ENCODE measurements around the gene UNC5CL. TPM values are rescaled to one million over a fixed set of nuclear protein-coding genes. Genes with fewer than 3 reads are reported as not detected.

Gene UNC5CL
- total RNA-seq, 2 donors from 2014 or later = 4.1 to 4.2 TPM

DNA sequence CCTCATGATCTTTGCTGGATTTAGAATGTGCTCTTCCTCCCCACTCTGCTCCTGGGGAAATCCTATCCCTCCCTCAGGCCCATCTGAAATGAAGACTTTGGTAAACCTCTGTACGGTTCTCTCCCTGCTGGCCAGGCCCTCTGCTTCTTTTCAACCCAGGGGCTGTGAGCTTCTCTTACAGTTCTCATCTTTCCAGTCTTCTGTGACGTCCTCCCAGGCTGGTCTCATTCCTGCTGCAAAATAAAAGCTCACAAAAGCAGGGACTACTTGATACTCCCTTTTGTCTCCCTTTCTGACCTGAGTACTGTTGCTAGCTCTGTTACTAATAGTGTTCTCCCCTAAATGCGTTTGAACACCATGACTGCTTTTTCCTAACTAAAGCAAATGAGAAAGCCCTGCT, 46.3 kb downstream of the UNC5CL start:
- Histone ChIP-seq H3K4me3 (no peak overlapping the region), H3K9me3 (no peaks in the 10 kb centered on the region), H3K27ac (no peak overlapping the region), H3K36me3 (no peaks in the 10 kb centered on the region), H3K27me3 (no peaks in the 10 kb centered on the region), H3K4me1 (peaks cover 14% of the 10 kb centered on the region), H3K9ac (ENCODE audit: low read depth in 2 of 2, low read length in 2 of 2) (no peak overlapping the region)
- TF ChIP-seq, protein P1, sequence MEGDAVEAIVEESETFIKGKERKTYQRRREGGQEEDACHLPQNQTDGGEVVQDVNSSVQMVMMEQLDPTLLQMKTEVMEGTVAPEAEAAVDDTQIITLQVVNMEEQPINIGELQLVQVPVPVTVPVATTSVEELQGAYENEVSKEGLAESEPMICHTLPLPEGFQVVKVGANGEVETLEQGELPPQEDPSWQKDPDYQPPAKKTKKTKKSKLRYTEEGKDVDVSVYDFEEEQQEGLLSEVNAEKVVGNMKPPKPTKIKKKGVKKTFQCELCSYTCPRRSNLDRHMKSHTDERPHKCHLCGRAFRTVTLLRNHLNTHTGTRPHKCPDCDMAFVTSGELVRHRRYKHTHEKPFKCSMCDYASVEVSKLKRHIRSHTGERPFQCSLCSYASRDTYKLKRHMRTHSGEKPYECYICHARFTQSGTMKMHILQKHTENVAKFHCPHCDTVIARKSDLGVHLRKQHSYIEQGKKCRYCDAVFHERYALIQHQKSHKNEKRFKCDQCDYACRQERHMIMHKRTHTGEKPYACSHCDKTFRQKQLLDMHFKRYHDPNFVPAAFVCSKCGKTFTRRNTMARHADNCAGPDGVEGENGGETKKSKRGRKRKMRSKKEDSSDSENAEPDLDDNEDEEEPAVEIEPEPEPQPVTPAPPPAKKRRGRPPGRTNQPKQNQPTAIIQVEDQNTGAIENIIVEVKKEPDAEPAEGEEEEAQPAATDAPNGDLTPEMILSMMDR (IDR thresholded peaks at IDR 0.05) = no peak
- intact Hi-C loops (cut with DNase I) = no loop called here
- DNase-seq = no peak

DNA sequence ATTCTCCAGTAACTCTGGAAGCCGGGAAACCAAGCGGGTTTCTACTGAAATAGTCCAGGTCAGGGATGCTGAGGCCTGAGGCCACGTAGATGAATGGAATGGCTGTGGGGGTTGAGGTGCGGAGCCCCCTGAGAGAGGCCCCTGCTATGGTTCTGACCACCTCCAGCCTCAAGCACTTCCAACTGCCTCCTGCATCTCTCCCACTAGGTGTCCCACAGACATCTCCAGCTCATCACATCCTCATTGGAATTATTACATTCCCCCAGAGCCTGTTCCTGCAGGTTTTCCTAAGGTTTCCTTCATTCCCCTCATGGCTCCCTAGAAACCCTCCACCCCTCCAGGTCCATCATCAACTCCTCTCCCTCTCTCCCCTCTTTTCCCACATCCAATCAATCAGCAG, 48.7 kb downstream of the UNC5CL start:
- TF ChIP-seq, protein P1 (IDR thresholded peaks at IDR 0.05) = no peak
- no peaks in the 10 kb centered on the region for H3K36me3 ChIP-seq
- H3K9me3 ChIP-seq = no peaks in the 10 kb centered on the region
- no peak overlapping the region for H3K27ac ChIP-seq
- no peak overlapping the region for H3K4me3 ChIP-seq
- no peaks in the 10 kb centered on the region for H3K27me3 ChIP-seq
- no peaks in the 10 kb centered on the region for H3K4me1 ChIP-seq
- no peak overlapping the region for H3K9ac ChIP-seq (ENCODE audit: low read depth in 2 of 2, low read length in 2 of 2)
- no peak for DNase-seq
- intact Hi-C loops (cut with DNase I) = no loop called here

DNA sequence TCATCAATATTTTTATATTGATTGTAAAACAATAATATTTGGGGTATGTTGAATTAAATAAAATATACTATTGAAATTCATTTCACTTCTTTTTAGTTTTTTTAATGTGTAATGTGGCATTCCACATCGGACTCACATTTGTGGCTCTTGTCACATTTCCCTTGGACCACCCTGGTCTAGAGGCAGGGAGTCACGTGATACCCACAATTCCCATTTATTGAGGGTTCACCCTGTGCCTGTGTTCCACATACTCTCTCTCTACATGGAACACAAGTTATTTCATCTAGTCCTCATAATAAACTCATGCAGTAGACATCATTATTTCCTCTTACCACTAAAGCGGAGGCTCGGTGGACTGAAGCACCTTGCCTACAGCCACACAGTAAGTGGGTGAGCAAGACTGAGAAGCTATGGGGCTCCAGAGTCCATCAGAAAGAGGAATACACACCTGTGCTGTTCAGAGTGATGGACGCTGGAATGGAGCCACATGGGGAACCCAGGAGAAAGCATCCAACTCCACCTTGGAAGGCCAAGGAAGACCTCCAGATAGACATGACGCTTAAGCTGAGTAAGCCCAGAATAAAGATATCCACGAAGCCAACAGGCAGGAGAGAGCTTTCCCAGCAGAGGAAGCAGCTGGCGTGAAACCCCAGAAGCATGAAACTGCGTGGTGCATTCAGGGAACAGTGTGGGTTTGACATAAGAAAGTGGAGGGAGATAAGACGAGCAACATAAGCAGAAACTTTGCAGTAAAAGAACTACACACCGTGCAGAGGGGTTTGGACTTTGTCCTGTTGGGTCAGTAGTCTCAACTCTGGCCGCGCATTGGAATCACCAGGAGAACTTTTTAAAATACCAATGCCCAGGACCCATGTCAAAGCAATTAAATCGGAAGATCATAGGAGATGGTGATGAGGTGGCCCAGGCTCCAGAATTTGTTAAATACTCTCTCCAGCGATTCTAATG, 49.5 kb downstream of the UNC5CL start:
- TF ChIP-seq, protein P1 (IDR thresholded peaks at IDR 0.05) = no peak

DNA sequence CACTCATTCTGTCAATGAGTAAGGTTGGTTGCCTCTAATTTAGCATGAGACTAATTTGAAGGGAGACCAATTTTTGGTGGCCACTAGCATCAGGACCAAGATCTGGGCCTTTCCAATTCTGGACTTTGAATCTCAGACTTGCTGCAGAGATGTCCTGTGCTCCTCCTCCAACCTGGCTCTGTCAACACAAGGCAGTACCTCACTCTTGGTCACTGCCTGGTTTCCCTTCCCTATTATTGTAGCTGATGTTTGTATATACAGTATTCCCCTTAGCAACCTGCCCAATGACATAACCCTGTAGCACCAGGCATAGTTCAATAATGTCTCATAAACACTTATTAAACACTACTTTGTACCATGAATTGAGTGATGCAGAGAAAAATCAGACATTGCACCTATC, 50.4 kb downstream of the UNC5CL start:
- no peak for DNase-seq
- Histone ChIP-seq H3K27me3 (no peaks in the 10 kb centered on the region), H3K4me3 (no peak overlapping the region), H3K36me3 (no peaks in the 10 kb centered on the region), H3K27ac (no peak overlapping the region), H3K9me3 (no peaks in the 10 kb centered on the region), H3K9ac (ENCODE audit: low read depth in 2 of 2, low read length in 2 of 2) (no peak overlapping the region), H3K4me1 (no peaks in the 10 kb centered on the region)
- intact Hi-C loops (cut with DNase I) = no loop called here
- TF ChIP-seq, protein P1 (IDR thresholded peaks at IDR 0.05) = no peak

More for the DNA sequence above, 49.5 kb downstream of the UNC5CL start:
- Histone ChIP-seq H3K27ac (no peak overlapping the region), H3K9ac (ENCODE audit: low read depth in 2 of 2, low read length in 2 of 2) (no peak overlapping the region), H3K4me3 (no peak overlapping the region), H3K36me3 (no peaks in the 10 kb centered on the region), H3K4me1 (no peaks in the 10 kb centered on the region), H3K27me3 (no peaks in the 10 kb centered on the region), H3K9me3 (no peaks in the 10 kb centered on the region)
- intact Hi-C loops (cut with DNase I) = no loop called here
- no peak for DNase-seq

DNA sequence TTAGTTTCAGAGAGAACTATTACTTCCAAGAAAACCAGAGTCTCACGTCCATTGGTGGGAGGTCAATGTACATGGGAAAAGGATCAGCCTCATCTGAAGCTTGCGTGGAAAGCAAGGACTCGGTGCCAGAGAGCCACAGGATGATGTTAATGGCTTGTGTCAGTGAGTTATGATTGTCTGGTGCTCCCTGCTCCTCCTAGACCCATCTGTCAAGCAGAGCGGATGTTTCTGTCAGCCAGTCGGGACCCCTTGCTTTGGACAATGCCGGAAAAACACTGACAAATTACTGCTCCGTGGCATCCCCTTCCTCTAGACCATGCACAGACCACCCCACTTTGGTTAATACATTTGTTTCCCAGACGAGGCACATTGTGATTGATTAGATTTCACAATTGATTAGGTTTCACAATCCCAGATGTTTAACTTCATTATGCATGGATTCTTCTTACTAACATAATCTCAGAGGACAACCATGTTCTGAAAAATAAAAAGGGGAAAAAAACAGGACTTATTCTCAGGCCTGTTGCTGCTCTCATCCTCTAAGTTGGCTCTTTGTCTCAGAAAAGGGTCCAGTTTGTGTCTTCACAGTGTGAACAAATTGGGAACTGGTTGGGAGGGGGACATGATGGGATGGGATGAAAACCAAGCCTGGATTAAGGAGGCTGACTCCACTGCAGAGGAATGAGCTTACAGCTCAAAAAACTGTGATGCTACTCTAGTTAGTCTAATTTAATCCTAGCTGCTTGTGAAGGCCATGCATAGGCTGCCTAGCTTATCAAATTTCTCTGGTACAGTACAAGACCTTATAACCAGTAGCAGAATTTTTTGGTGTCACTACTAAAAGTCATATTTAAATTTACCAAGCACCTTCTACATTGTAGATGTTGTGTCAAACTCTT, 51.9 kb downstream of the UNC5CL start:
- intact Hi-C loops (cut with DNase I) = no loop called here
- H3K9ac ChIP-seq (ENCODE audit: low read depth in 2 of 2, low read length in 2 of 2) = no peak overlapping the region
- H3K4me1 ChIP-seq = no peaks in the 10 kb centered on the region
- H3K27ac ChIP-seq = no peak overlapping the region
- no peaks in the 10 kb centered on the region for H3K27me3 ChIP-seq
- H3K9me3 ChIP-seq = no peaks in the 10 kb centered on the region
- H3K36me3 ChIP-seq = no peaks in the 10 kb centered on the region
- no peak for DNase-seq
- TF ChIP-seq, protein P1 (IDR thresholded peaks at IDR 0.05) = no peak
- no peak overlapping the region for H3K4me3 ChIP-seq

All from colonic mucosa (tissue), 4 donors.